GM19463 (cell line): ENCODE data around the gene LEFTY1.
"Not testable (repeated sequence)": the region's sequence is repeated elsewhere in the genome, so short reads cannot be mapped to it uniquely, and the experiment has no call there.

Source experiments
- ATAC-seq: cut with Tn5 transposase; IDR thresholded peaks from one replicate; pipeline ENCODE4 v1.9.1; 2021; ENCODE audit warnings: mild to moderate bottlenecking, moderate library complexity; ENCODE audit not compliant: unreplicated experiment

Gene LEFTY1, protein sequence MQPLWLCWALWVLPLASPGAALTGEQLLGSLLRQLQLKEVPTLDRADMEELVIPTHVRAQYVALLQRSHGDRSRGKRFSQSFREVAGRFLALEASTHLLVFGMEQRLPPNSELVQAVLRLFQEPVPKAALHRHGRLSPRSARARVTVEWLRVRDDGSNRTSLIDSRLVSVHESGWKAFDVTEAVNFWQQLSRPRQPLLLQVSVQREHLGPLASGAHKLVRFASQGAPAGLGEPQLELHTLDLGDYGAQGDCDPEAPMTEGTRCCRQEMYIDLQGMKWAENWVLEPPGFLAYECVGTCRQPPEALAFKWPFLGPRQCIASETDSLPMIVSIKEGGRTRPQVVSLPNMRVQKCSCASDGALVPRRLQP

GRCh38 chr1:225888898-225889601 lies at the start of gene LEFTY1:
Gene LEFTY1 (minus strand): TSS chr1:225889146. CDS start chr1:225889066, 80 bp downstream.
- no peak for ATAC-seq

GRCh38 chr1:225937048-225937968 lies 48.4 kb upstream of the LEFTY1 start:
- ATAC-seq: no peak

- no peak for ATAC-seq
Observed at GRCh38 chr1:225936523-225936922, 47.6 kb upstream of the LEFTY1 start.

GRCh38 chr1:225936086-225936485 lies 47.1 kb upstream of the LEFTY1 start:
- ATAC-seq: not testable (repeated sequence)

GRCh38 chr1:225934711-225935110 lies 45.8 kb upstream of the LEFTY1 start:
- ATAC-seq: no peak

- no peak for ATAC-seq
Observed at GRCh38 chr1:225933072-225933471, 44.1 kb upstream of the LEFTY1 start.

DNA sequence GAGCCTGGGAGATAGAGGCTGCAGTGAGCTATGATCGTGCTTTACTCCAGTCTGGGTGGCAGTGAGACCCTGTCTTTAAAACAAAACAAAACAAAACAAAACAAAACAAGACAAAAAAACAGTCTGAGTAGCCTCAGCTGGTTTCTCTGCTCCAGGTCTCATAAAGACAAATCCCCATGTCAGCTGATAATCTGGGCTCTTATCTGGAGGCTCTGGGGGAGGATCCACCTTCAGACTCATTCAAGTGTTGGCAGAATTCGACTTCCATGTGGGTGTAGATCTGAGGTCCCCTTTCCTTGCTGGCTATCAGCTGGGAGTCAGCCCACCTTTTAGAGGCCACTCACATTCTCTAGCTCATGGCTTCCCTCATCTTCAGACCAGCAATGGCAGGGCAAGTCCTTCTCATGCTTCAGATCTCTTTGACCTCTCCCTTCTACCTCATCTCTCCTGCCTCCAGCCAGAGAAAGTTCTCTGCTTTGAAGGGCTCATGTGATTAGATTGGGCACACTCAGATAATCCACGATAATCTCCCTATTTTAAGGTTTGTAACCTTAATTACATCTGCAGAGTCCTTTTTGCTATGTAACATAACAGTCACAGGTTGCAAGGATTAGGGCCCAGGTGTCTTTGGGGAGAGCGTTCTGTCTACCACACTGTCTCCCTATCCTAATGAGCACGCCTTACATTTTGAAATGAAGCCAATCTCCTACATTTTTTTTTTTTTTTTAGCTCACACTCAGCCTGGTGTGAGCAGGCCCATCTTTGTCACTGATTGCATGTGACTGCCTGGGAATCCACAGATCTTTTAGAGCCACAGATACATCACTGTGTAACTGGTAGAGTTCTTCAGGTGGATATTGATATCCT lies 42.6 kb upstream of the LEFTY1 start:
- ATAC-seq: no peak

DNA sequence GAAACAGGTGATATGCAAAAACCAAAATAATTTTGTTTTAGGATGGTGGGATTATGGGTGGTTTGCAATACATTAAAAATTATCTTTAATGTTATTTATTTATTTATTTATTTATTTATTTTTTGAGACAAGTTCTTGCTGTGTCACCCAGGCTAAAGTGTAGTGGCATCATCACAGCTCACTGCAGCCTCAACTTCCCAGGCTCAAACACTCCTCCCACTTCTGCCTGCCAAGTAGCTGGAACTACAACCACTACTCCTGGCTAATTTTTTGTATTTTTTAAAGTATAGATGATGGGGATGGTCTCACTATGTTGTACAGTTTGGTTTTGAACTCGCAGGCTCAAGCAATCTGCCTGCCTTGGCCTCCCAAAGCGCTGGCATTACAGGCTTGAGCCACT lies 41.6 kb upstream of the LEFTY1 start:
- no peak for ATAC-seq

GRCh38 chr1:225929462-225929861 lies 40.5 kb upstream of the LEFTY1 start:
- not testable (repeated sequence) for ATAC-seq

GRCh38 chr1:225928186-225929175 lies 39.5 kb upstream of the LEFTY1 start:
- no peak for ATAC-seq

- no peak for ATAC-seq
Observed at GRCh38 chr1:225926551-225927113, 37.7 kb upstream of the LEFTY1 start.

- peak; percentile 99 for ATAC-seq
Observed at GRCh38 chr1:225923692-225924555, 35.0 kb upstream of the LEFTY1 start, which contains the start of gene PYCR2. Gene PYCR2 (minus strand): TSS chr1:225924250. CDS start chr1:225924110, 140 bp downstream.

DNA sequence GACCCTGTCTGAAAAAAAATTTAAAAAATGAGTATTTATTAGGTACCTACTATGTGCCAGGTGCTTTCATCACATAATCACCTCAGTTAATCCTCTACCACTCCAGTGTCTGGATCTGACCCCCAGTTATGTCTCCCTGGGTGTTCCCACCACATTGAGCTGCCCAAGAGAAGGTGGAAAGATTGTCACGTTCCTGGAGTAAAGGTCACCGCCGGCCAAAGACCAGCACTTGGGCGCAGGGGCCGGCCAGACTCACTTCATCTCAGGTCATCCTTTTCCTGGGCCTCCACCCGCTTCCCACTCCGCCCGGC lies 34.4 kb upstream of the LEFTY1 start:
- no peak for ATAC-seq

GRCh38 chr1:225921734-225922709 lies 33.1 kb upstream of the LEFTY1 start:
- no peak for ATAC-seq

DNA sequence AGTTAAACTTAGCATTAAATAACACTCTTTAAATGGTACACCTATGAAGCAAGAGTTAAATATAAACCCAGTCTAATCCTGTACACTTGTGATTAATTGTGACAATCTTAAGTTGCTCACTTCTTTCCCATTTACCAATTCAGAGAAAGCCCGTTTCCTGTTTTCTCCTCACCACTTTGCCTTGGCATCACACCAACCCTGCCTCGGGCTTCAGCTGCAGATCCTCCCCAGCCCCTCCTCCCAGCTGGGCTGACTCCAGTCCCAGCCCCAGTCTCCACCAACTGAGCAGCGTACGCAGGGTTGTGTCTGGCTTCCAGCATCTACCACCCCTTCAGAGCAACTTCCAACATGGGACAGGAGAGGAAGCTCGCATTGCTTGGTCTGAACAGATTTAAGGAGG lies 31.0 kb upstream of the LEFTY1 start:
- no peak for ATAC-seq

DNA sequence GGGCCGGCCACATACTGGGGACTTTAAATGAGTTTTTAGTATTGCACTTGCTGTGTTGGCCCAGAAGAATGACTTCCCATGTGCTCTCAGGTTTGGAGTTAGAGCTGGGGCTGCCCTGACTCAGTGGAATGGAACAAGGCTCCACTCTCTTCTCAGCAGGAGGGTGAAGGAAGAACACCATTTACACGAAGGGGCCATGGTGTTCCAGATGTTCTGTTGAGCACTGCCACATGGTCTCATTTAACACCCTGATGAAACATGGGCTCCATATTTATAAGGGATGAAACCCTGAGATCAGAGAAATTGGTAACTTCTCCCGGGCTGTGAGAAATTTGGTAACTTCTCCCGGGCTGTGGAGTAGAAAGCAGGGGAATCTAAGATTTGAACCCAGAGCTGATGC lies 29.3 kb upstream of the LEFTY1 start:
- no peak for ATAC-seq

GRCh38 chr1:225917536-225917935 lies 28.6 kb upstream of the LEFTY1 start:
- no peak for ATAC-seq
